ENCODE data around the gene SLC6A16.

SLC6A16 gene

GRCh38 chr19:49362048-49362928 is 37.3 kb upstream of the SLC6A16 start, which contains the start of gene TEAD2:
TSS of gene TEAD2 (minus strand) at chr19:49362416. CDS start at chr19:49360075, 2,341 bp downstream.
- TF ChIP-seq, protein P1, sequence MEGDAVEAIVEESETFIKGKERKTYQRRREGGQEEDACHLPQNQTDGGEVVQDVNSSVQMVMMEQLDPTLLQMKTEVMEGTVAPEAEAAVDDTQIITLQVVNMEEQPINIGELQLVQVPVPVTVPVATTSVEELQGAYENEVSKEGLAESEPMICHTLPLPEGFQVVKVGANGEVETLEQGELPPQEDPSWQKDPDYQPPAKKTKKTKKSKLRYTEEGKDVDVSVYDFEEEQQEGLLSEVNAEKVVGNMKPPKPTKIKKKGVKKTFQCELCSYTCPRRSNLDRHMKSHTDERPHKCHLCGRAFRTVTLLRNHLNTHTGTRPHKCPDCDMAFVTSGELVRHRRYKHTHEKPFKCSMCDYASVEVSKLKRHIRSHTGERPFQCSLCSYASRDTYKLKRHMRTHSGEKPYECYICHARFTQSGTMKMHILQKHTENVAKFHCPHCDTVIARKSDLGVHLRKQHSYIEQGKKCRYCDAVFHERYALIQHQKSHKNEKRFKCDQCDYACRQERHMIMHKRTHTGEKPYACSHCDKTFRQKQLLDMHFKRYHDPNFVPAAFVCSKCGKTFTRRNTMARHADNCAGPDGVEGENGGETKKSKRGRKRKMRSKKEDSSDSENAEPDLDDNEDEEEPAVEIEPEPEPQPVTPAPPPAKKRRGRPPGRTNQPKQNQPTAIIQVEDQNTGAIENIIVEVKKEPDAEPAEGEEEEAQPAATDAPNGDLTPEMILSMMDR (IDR thresholded peaks at IDR 0.05) = no peak

DNA sequence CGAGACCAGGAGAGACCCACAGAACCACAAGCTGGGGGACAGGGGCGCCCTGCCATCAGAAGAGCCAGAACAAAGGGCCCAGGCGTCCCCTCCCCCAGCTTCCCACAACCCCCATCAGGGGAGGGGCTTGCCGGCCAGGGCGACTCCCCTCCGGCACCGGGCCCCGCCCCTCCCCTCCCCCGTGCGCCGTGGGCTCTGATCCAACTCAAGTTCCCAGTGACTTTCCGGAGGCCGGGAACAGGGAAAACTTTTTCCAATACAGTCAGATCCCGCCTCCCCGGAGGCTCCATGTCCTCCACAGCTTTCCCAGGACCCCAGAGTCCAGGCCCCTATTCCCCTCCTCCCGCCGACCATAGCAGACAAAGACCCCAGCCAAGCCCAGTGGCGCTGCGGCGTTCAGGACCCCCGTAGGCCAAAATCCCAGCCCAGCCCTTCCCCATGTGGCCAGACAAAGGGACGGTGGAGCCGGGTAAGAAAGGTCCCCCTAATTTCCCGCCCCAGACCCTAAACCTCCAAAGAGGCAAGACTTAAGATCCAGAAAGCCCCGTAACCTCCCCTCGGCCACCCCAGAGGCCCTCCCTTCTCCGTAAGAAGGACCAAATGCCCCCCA is 36.6 kb upstream of the SLC6A16 start:
- TF ChIP-seq, protein P1 (IDR thresholded peaks at IDR 0.05) = no peak

DNA sequence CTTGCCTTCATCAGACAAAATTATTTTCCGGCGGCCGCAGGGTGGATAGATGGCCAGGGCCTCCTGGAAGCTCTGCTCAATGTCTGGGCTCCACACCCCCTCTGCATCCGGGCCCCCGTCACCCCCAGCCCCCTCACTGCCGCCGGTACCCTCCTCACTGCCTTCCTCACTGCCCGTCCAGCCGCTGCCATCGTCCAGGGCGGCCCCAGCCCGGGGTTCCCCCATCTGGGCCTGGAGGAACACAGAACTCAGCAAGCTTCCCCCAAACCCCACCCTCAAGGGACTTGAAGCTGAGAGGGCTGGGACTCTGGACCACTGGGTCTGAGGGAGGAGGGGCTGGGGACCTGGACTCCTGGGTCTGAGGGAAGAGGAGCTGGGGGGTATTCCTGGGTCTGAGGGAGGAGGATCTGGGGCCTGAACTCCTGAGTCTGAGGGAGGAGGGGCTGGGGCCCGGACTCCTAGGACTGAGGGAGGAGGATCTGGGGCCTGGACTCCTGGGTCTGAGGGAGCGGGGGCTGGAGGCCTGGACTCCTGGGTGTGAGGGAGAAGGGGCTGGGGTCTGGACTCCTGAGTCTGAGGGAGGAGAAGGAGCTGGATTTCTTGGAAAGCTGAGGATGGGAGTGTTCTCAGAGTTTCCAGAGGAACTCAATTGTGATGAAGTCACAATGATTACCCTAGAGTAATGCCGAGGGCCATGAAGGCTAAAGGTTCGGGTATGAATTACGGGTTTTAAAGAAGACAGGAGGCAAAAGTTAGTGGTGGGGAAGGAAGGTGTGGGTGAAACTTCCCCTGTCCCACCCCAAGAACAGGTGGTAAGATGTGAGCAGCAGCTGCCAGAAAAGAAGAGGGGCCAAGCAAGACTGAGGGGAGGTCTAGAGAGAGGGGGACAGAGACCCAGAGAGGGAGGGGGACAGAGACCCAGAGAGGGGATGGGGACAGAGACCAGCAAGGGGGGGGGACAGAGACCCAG is 35.1 kb upstream of the SLC6A16 start:
- TF ChIP-seq, protein P1 (IDR thresholded peaks at IDR 0.05) = no peak

DNA sequence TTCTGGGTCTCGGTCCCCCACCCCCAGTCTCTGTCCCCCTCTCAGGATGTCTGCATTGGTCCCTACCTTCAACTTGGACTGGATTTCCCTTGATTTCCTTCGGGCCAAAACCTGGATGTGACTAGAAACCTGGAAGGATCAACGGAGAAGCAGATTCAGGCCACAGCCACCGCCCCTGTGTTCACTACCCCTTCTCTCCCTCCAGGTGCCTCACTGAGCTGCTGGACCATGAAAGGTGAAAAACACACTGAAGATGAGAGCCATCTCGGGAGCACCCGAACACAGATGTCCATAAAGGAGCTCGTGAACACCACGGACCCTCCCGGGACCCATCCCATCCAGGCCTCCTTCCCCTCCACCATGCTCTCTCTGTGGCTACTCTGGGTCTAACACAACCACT is 32.2 kb upstream of the SLC6A16 start:
- TF ChIP-seq, protein P1 (IDR thresholded peaks at IDR 0.05) = no peak

- TF ChIP-seq, protein P1 (IDR thresholded peaks at IDR 0.05) = no peak
Observed at GRCh38 chr19:49356382-49356781, 31.4 kb upstream of the SLC6A16 start.

DNA sequence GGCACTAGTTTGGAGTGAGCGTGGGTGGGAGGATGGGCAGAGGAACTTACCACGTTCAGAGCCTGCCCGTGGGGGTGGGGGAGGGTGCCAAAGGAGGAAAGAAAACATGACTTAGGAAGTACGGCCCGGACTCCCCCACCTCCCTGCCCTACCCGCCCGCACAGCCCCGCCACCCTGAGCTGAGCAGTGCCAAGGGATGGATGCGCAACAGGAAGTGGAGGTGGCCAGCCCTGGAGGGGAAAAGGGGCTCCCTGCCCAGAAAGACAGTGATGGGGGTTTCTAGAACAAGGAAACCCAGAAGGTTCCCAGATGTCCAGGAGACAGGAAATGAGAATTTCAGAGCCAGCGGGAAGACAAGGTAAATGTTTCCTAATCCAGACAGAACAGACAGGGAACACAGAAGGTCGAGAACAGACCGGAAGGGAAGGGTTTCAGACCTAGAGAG is 30.9 kb upstream of the SLC6A16 start:
- TF ChIP-seq, protein P1 (IDR thresholded peaks at IDR 0.05) = no peak

GRCh38 chr19:49349567-49349966 is 24.6 kb upstream of the SLC6A16 start:
- TF ChIP-seq, protein P1 (IDR thresholded peaks at IDR 0.05) = no peak
